HG03457 (cell line): ENCODE data around the gene SLX9.
"Not testable (repeated sequence)": the region's sequence is repeated elsewhere in the genome, so short reads cannot be mapped to it uniquely, and the experiment has no call there.

Experiments
- ATAC-seq: cut with Tn5 transposase; IDR thresholded peaks from one replicate; pipeline ENCODE4 v1.9.1; 2021; ENCODE audit warnings: moderate number of reproducible peaks; ENCODE audit not compliant: unreplicated experiment

Gene SLX9

GRCh38 chr21:44928500-44929241, 11.2 kb upstream of the SLX9 start:
- ATAC-seq: not testable (repeated sequence)

GRCh38 chr21:44929242-44929798, 10.5 kb upstream of the SLX9 start:
- ATAC-seq: no peak

- ATAC-seq: no peak
Observed at GRCh38 chr21:44929799-44930542, 9.9 kb upstream of the SLX9 start.

GRCh38 chr21:44930543-44930981, 9.3 kb upstream of the SLX9 start:
- no peak for ATAC-seq

GRCh38 chr21:44931137-44931500, 8.7 kb upstream of the SLX9 start:
- no peak for ATAC-seq

GRCh38 chr21:44931501-44932407, 8.1 kb upstream of the SLX9 start:
- ATAC-seq: no peak

GRCh38 chr21:44932408-44933181, 7.2 kb upstream of the SLX9 start:
- ATAC-seq: no peak

GRCh38 chr21:44933199-44933917, 6.5 kb upstream of the SLX9 start:
- no peak for ATAC-seq

GRCh38 chr21:44933918-44934260, 5.9 kb upstream of the SLX9 start:
- ATAC-seq: no peak

GRCh38 chr21:44934276-44934675, 5.6 kb upstream of the SLX9 start:
- ATAC-seq: no peak

- ATAC-seq: no peak
Observed at GRCh38 chr21:44934797-44935532, 4.9 kb upstream of the SLX9 start.

- no peak for ATAC-seq
Observed at GRCh38 chr21:44935533-44935927, 4.3 kb upstream of the SLX9 start.

GRCh38 chr21:44938772-44939531, 877 bp upstream of the SLX9 start:
- no peak for ATAC-seq

- ATAC-seq: no peak
Observed at GRCh38 chr21:44940116-44940631, 345 bp downstream of the SLX9 start.

GRCh38 chr21:44941567-44941966, 1.7 kb downstream of the SLX9 start:
- no peak for ATAC-seq

GRCh38 chr21:44942566-44942965, 2.7 kb downstream of the SLX9 start:
- ATAC-seq: no peak

- no peak for ATAC-seq
Observed at GRCh38 chr21:44943005-44943685, 3.3 kb downstream of the SLX9 start.
